Measurements from ENCODE around the gene SMAD1. TPM values are rescaled to one million over a fixed set of nuclear protein-coding genes. Genes with fewer than 3 reads are reported as not detected.

SMAD1 gene
- total RNA-seq, 1 donor from 2014 or later = 26.3 TPM

DNA sequence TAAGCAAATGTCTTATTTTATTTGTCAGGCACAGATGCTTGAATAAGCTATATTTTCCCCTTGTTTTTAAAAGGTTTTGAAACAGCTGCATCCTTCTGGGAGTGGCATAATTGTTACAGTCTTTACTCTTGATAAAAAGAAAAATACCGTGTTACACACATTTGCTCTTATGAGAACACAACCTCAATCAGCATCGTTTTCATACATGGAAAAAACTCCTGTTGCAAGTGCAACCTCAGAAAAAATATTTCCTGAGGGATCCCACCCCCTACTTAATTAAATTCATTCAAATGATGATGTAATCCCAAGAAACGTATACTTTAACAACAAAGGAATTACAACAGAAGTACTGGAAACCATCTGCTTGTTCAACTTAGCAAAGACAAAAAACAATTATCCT, 58.6 kb downstream of the SMAD1 start:
- TF ChIP-seq, protein P1, sequence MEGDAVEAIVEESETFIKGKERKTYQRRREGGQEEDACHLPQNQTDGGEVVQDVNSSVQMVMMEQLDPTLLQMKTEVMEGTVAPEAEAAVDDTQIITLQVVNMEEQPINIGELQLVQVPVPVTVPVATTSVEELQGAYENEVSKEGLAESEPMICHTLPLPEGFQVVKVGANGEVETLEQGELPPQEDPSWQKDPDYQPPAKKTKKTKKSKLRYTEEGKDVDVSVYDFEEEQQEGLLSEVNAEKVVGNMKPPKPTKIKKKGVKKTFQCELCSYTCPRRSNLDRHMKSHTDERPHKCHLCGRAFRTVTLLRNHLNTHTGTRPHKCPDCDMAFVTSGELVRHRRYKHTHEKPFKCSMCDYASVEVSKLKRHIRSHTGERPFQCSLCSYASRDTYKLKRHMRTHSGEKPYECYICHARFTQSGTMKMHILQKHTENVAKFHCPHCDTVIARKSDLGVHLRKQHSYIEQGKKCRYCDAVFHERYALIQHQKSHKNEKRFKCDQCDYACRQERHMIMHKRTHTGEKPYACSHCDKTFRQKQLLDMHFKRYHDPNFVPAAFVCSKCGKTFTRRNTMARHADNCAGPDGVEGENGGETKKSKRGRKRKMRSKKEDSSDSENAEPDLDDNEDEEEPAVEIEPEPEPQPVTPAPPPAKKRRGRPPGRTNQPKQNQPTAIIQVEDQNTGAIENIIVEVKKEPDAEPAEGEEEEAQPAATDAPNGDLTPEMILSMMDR (IDR thresholded peaks at IDR 0.05; ENCODE audit: unreplicated experiment) = no peak
- H3K27ac Mint-ChIP-seq = no peak overlapping the region
- peaks cover 8% of the 10 kb centered on the region for H3K4me1 Mint-ChIP-seq (ENCODE audit: low read depth)
- DNase-seq (ENCODE audit: low spot score, unreplicated experiment) = no peak
- H3K9me3 Mint-ChIP-seq (ENCODE audit: low read depth) = no peaks in the 10 kb centered on the region
- H3K4me3 Mint-ChIP-seq (ENCODE audit: low read depth) = no peak overlapping the region
- H3K36me3 Mint-ChIP-seq (ENCODE audit: insufficient read depth) = peaks cover 4% of the 10 kb centered on the region
- H3K27me3 Mint-ChIP-seq = no peaks in the 10 kb centered on the region

DNA sequence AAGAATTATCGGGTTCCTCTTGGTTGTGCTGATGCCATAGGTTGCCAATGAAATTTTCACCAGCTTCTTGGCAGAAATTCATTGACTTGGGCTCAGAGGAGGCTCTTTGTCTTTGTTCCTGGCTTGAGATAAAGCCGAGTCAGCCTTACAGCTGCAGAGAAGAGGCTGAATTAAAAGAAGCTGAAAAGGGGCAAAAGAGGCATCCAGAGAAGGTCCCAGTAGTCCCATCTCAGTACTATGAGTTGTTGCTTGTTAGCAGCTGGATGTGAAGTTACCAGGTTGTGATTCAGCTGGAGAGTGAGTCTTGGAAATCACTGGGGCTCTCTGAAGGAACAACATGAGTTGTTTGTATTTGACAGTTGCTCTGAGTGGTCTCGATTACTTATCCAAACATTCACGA, 59.7 kb downstream of the SMAD1 start:
- Mint-ChIP-seq H3K27me3 (no peaks in the 10 kb centered on the region), H3K9me3 (ENCODE audit: low read depth) (no peaks in the 10 kb centered on the region), H3K36me3 (ENCODE audit: insufficient read depth) (peaks cover 10% of the 10 kb centered on the region), H3K27ac (no peak overlapping the region), H3K4me1 (ENCODE audit: low read depth) (peaks cover 18% of the 10 kb centered on the region), H3K4me3 (ENCODE audit: low read depth) (no peak overlapping the region)
- DNase-seq (ENCODE audit: low spot score, unreplicated experiment) = no peak
- TF ChIP-seq, protein P1 (IDR thresholded peaks at IDR 0.05; ENCODE audit: unreplicated experiment) = no peak

DNA sequence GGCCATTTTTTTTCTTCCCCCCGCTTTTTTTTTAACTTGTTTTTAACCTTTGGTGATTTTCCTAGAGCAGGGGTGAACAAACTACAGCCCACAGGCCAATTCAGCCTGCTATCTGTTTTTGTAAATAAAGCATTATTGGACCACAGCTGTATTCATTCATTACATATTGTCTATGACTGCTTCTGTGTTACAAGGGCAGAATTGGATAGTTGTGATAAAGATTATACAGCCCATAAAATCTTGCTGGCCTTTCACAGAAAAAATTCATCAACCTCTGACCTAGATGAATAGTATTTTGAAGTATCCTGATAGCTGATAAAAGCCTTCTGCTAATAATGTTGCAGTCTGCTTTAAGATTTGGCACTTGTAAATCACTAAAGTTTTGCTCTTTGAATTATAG, 63.4 kb downstream of the SMAD1 start:
- no peaks in the 10 kb centered on the region for H3K27me3 Mint-ChIP-seq
- TF ChIP-seq, protein P1 (IDR thresholded peaks at IDR 0.05; ENCODE audit: unreplicated experiment) = no peak
- H3K36me3 Mint-ChIP-seq (ENCODE audit: insufficient read depth) = peaks cover 18% of the 10 kb centered on the region
- H3K9me3 Mint-ChIP-seq (ENCODE audit: low read depth) = no peaks in the 10 kb centered on the region
- peaks cover 16% of the 10 kb centered on the region for H3K4me1 Mint-ChIP-seq (ENCODE audit: low read depth)
- peak overlapping the region; percentile 51 for H3K27ac Mint-ChIP-seq
- no peak overlapping the region for H3K4me3 Mint-ChIP-seq (ENCODE audit: low read depth)
- no peak for DNase-seq (ENCODE audit: low spot score, unreplicated experiment)

DNA sequence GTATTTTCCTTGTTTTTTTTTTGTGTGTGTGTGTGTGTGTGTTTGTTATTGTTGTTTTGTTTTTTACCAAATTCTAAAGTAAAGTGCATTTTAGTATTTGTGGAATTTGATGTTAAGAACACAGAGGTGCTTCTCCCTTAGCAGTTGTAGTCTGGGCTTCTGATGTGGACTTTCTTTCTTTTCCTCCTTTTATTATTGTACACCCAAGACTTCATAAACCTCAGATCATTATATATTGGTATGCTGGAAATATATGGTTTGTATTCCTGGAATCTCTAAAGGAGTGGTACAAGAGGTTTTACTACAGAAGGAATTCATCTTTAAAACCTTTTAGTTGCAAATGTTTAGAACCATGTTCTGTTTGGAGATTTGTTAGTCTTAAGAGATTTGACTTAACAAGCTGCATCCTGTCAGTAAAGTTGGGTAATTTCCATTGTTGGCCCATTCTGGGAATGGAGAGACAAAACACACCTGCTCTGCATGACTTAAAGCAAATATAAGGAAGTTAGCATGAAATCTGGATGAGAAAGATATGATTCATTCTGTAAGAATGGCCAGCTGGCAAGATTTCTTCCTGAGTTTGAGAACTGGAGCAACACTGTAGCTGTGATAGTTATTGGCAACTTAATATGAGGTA, 64.0 kb downstream of the SMAD1 start:
- TF ChIP-seq, protein P1 (IDR thresholded peaks at IDR 0.05; ENCODE audit: unreplicated experiment) = no peak
- peak overlapping the region; percentile 51 for H3K27ac Mint-ChIP-seq
- H3K4me1 Mint-ChIP-seq (ENCODE audit: low read depth) = peaks cover 16% of the 10 kb centered on the region
- no peaks in the 10 kb centered on the region for H3K27me3 Mint-ChIP-seq
- H3K9me3 Mint-ChIP-seq (ENCODE audit: low read depth) = no peaks in the 10 kb centered on the region
- peaks cover 18% of the 10 kb centered on the region for H3K36me3 Mint-ChIP-seq (ENCODE audit: insufficient read depth)
- DNase-seq (ENCODE audit: low spot score, unreplicated experiment) = no peak
- no peak overlapping the region for H3K4me3 Mint-ChIP-seq (ENCODE audit: low read depth)

DNA sequence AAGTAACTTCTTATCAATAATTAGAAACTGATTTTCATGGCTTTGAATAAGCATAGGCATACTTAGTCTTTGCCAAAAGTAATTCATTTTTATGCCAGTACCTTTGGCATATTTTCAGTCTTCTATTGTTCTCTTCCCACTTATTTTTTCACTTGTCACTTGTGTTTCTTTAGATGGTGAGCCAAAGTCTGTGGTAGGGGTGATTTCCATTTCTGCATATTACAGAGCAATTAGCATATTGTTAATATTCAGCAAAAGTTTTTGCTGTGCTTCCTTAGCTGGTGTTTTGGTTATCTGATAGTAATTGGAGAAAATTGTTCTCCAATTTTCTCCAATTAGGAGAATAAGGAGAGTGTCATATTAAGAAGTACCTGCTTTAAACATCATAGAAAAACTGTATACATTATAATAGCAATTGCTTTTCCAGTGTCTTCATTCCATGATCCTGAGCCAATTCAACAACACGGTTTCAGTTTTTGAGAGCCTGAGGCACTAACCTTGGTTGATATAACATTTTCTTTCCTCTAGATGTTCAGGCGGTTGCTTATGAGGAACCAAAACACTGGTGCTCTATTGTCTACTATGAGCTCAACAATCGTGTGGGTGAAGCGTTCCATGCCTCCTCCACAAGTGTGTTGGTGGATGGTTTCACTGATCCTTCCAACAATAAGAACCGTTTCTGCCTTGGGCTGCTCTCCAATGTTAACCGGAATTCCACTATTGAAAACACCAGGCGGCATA, 64.7 kb downstream of the SMAD1 start:
- no peak for DNase-seq (ENCODE audit: low spot score, unreplicated experiment)
- peak overlapping the region; percentile 51 for H3K27ac Mint-ChIP-seq
- H3K27me3 Mint-ChIP-seq = no peaks in the 10 kb centered on the region
- H3K9me3 Mint-ChIP-seq (ENCODE audit: low read depth) = no peaks in the 10 kb centered on the region
- no peak overlapping the region for H3K4me3 Mint-ChIP-seq (ENCODE audit: low read depth)
- H3K36me3 Mint-ChIP-seq (ENCODE audit: insufficient read depth) = peaks cover 18% of the 10 kb centered on the region
- TF ChIP-seq, protein P1 (IDR thresholded peaks at IDR 0.05; ENCODE audit: unreplicated experiment) = no peak
- H3K4me1 Mint-ChIP-seq (ENCODE audit: low read depth) = peaks cover 16% of the 10 kb centered on the region

Measured in progenitor cell of endocrine pancreas (in vitro differentiated cells).